Activated naive CD4-positive, alpha-beta T cell treated with anti-CD3 and anti-CD28 coated beads, Interleukin-2, amount 50 U/mL, for 72 hours (primary cell): Measurements from ENCODE around the gene USP11. TPM values are rescaled to one million over a fixed set of nuclear protein-coding genes. Genes with fewer than 3 reads are reported as not detected.

Experiments used
- ATAC-seq, 2 donors: fragments of 150-1000 bp; cut with Tn5 transposase; 2 replicates each; pipeline ENCODE4 v1.10.0; 2021; ENCODE audit warnings: mild to moderate bottlenecking in 2 of 2, moderate library complexity in 2 of 2
- DNase-seq, 2 donors: peaks; one replicate each; pipeline ENCODE4 v3.0.0; 2021 to 2022; ENCODE audit warnings: low spot score in 2 of 2
- H3K27ac Mint-ChIP-seq, 2 donors: one replicate each; pipeline ENCODE4 v1.8.0; 2022; ENCODE audit warnings: mild to moderate bottlenecking in 2 of 2, mixed read lengths in 2 of 2
- H3K36me3 Mint-ChIP-seq, 2 donors: one replicate each; pipeline ENCODE4 v1.8.0; 2022; ENCODE audit warnings: mixed read lengths in 2 of 2
- H3K9me3 Mint-ChIP-seq, 2 donors: one replicate each; pipeline ENCODE4 v1.8.0; 2022; ENCODE audit warnings: mixed read lengths in 2 of 2
- total RNA-seq, 2 donors: library from RNA; stranded (reverse); gene quantifications; one replicate each; pipeline ENCODE4 v1.2.3, GENCODE V29; 2022

The USP11 gene
- 10 to 100 TPM; 14.5 to 22.2 TPM for total RNA-seq

GRCh38 chrX:47232803-47233332 is at the start of gene USP11:
Gene USP11 (plus strand): TSS chrX:47233009. CDS start chrX:47233044, 35 bp downstream.
- no peaks in the 10 kb centered on the region for H3K9me3 Mint-ChIP-seq
- H3K36me3 Mint-ChIP-seq = peaks cover 5 to 7% of the 10 kb centered on the region in 2 donors
- ATAC-seq = peak in 1 of 2 donors; percentile 23
- DNase-seq = peak in 1 of 2 donors; percentile 12
- H3K27ac Mint-ChIP-seq = peak within 1 kb of the TSS; percentile 98

- ATAC-seq = no peak
- H3K9me3 Mint-ChIP-seq = no peaks in the 10 kb centered on the region
- H3K36me3 Mint-ChIP-seq = peaks cover 4% of the 10 kb centered on the region in 2 donors
- no peak overlapping the region for H3K27ac Mint-ChIP-seq
- DNase-seq = no peak
Measured at GRCh38 chrX:47184486-47184885, 48.3 kb upstream of the USP11 start.

GRCh38 chrX:47185241-47185640 is 47.6 kb upstream of the USP11 start:
- DNase-seq = no peak
- Mint-ChIP-seq H3K36me3 (peaks cover 4% of the 10 kb centered on the region in 2 donors), H3K9me3 (no peaks in the 10 kb centered on the region), H3K27ac (peak overlapping the region in 1 of 2 donors; percentile 44)
- no peak for ATAC-seq

GRCh38 chrX:47186096-47186740 is 46.6 kb upstream of the USP11 start:
- Mint-ChIP-seq H3K36me3 (peaks cover 4 to 10% of the 10 kb centered on the region in 2 donors), H3K9me3 (no peaks in the 10 kb centered on the region), H3K27ac (peak overlapping the region in 1 of 2 donors; percentile 22)
- DNase-seq (no peak), ATAC-seq (no peak)

- H3K27ac Mint-ChIP-seq = peak overlapping the region; percentile 50 to 81
- no peak for ATAC-seq
- DNase-seq = no peak
- peaks cover 4 to 11% of the 10 kb centered on the region in 2 donors for H3K36me3 Mint-ChIP-seq
- no peaks in the 10 kb centered on the region for H3K9me3 Mint-ChIP-seq
Measured at GRCh38 chrX:47187106-47187677, 45.6 kb upstream of the USP11 start.

GRCh38 chrX:47189906-47190305 is 42.9 kb upstream of the USP11 start:
- no peak for DNase-seq
- H3K9me3 Mint-ChIP-seq = no peaks in the 10 kb centered on the region
- ATAC-seq = no peak
- H3K27ac Mint-ChIP-seq = no peak overlapping the region
- H3K36me3 Mint-ChIP-seq = peaks cover 19 to 23% of the 10 kb centered on the region in 2 donors

- peaks cover 24% of the 10 kb centered on the region in 2 donors for H3K36me3 Mint-ChIP-seq
- ATAC-seq (peak; percentile 81), DNase-seq (peak; percentile 72 to 83)
- H3K27ac Mint-ChIP-seq = peak overlapping the region; percentile 93 to 97
- no peaks in the 10 kb centered on the region for H3K9me3 Mint-ChIP-seq
Measured at GRCh38 chrX:47190445-47191269, 42.2 kb upstream of the USP11 start.

GRCh38 chrX:47191331-47191730 is 41.5 kb upstream of the USP11 start:
- peaks cover 28 to 31% of the 10 kb centered on the region in 2 donors for H3K36me3 Mint-ChIP-seq
- DNase-seq = peak in 1 of 2 donors; percentile 19
- no peaks in the 10 kb centered on the region for H3K9me3 Mint-ChIP-seq
- ATAC-seq = peak; percentile 11 to 23
- H3K27ac Mint-ChIP-seq = peak overlapping the region; percentile 93 to 97

- Mint-ChIP-seq H3K36me3 (peaks cover 30 to 31% of the 10 kb centered on the region in 2 donors), H3K9me3 (no peaks in the 10 kb centered on the region), H3K27ac (peak overlapping the region in 1 of 2 donors; percentile 93)
- DNase-seq = no peak
- ATAC-seq = no peak
Measured at GRCh38 chrX:47191806-47192401, 40.9 kb upstream of the USP11 start.

GRCh38 chrX:47193475-47194193 is 39.2 kb upstream of the USP11 start, which contains the start of gene UBA1:
Gene UBA1 (plus strand): TSS chrX:47193829. CDS start chrX:47198803, 4,974 bp downstream.
- ATAC-seq (peak; percentile 73 to 77), DNase-seq (peak; percentile 88)
- peaks cover 30 to 33% of the 10 kb centered on the region in 2 donors for H3K36me3 Mint-ChIP-seq
- H3K9me3 Mint-ChIP-seq = no peaks in the 10 kb centered on the region
- H3K27ac Mint-ChIP-seq = peak within 1 kb of the TSS; percentile 95 to 99

GRCh38 chrX:47194194-47194787 is 38.5 kb upstream of the USP11 start:
- DNase-seq (no peak), ATAC-seq (no peak)
- Mint-ChIP-seq H3K9me3 (no peaks in the 10 kb centered on the region), H3K36me3 (peaks cover 30 to 36% of the 10 kb centered on the region in 2 donors), H3K27ac (peak overlapping the region; percentile 95 to 99)

- ATAC-seq (no peak), DNase-seq (no peak)
- peak overlapping the region; percentile 92 to 95 for H3K27ac Mint-ChIP-seq
- no peaks in the 10 kb centered on the region for H3K9me3 Mint-ChIP-seq
- H3K36me3 Mint-ChIP-seq = peaks cover 31 to 35% of the 10 kb centered on the region in 2 donors
Measured at GRCh38 chrX:47196098-47196497, 36.7 kb upstream of the USP11 start.

- peak overlapping the region; percentile 29 to 95 for H3K27ac Mint-ChIP-seq
- peaks cover 29 to 35% of the 10 kb centered on the region in 2 donors for H3K36me3 Mint-ChIP-seq
- ATAC-seq (no peak), DNase-seq (no peak)
- H3K9me3 Mint-ChIP-seq = no peaks in the 10 kb centered on the region
Measured at GRCh38 chrX:47197526-47197925, 35.3 kb upstream of the USP11 start.

- H3K27ac Mint-ChIP-seq = peak overlapping the region in 1 of 2 donors; percentile 76
- H3K36me3 Mint-ChIP-seq = peaks cover 29 to 35% of the 10 kb centered on the region in 2 donors
Measured at GRCh38 chrX:47198026-47198686, 34.7 kb upstream of the USP11 start.

GRCh38 chrX:47198687-47199080 is 34.1 kb upstream of the USP11 start:
- no peak for DNase-seq
- ATAC-seq = no peak
- H3K9me3 Mint-ChIP-seq = no peaks in the 10 kb centered on the region
- H3K36me3 Mint-ChIP-seq = peaks cover 24 to 31% of the 10 kb centered on the region in 2 donors
- peak overlapping the region in 1 of 2 donors; percentile 76 for H3K27ac Mint-ChIP-seq

More at GRCh38 chrX:47198026-47198686, 34.7 kb upstream of the USP11 start:
- H3K9me3 Mint-ChIP-seq = no peaks in the 10 kb centered on the region
- no peak for ATAC-seq
- DNase-seq = no peak
